Neural cell (in vitro differentiated cells): ENCODE results near the gene CEMIP2. TPM values are rescaled to one million over a fixed set of nuclear protein-coding genes. Genes with fewer than 3 reads are reported as not detected.

Experiments used
- H2AFZ ChIP-seq: fragments of 200-600, 300-800 bp; sonication (generic), shearing (Covaris generic); 2 replicates; pipeline ENCODE4 v1.6.0; 2014; ENCODE audit warnings: low read depth, mild to moderate bottlenecking, antibody characterized with exemption, low read length, moderate library complexity
- H3F3A ChIP-seq: fragments of 200-600 bp; shearing (Covaris generic); 2 replicates; pipeline ENCODE4 v1.6.1; 2016; ENCODE audit warnings: mild to moderate bottlenecking, moderate library complexity, mixed read lengths, antibody characterized with exemption, low read length; ENCODE audit not compliant: insufficient read depth, poor library complexity, severe bottlenecking
- H3K27ac ChIP-seq: fragments of 200-600, 300-800 bp; sonication (generic), shearing (Covaris generic); 2 replicates; pipeline ENCODE4 v1.5.1; 2014; ENCODE audit warnings: mild to moderate bottlenecking, low read length, moderate library complexity
- H3K27me3 ChIP-seq: fragments of 300-800, 200-600 bp; sonication (generic), shearing (Covaris generic); 2 replicates; pipeline ENCODE4 v1.6.0; 2014; ENCODE audit warnings: mild to moderate bottlenecking, low read depth, low read length, moderate library complexity; ENCODE audit not compliant: insufficient read depth
- H3K36me3 ChIP-seq: fragments of 300-800, 200-600 bp; sonication (generic), shearing (Covaris generic); 2 replicates; pipeline ENCODE4 v1.5.1; 2014; ENCODE audit warnings: mild to moderate bottlenecking, antibody characterized with exemption, low read length, moderate library complexity; ENCODE audit not compliant: insufficient read depth
- H3K4me2 ChIP-seq: fragments of 300-800, 200-600 bp; sonication (generic), shearing (Covaris generic); 2 replicates; pipeline ENCODE4 v1.6.0; 2014; ENCODE audit warnings: mild to moderate bottlenecking, low read length
- H3K4me3 ChIP-seq: fragments of 300-800, 200-600 bp; sonication (generic), shearing (Covaris generic); 2 replicates; pipeline ENCODE4 v1.5.1; 2014; ENCODE audit warnings: mild to moderate bottlenecking, low read length, moderate library complexity
- H3K79me2 ChIP-seq: fragments of 200-600 bp; shearing (Covaris generic); replicated peaks from 2 replicates; pipeline ENCODE4 v1.6.0; 2014; ENCODE audit warnings: mild to moderate bottlenecking, low read length, moderate library complexity; ENCODE audit not compliant: insufficient read depth
- H3K9ac ChIP-seq: fragments of 300-800, 200-600 bp; sonication (generic), shearing (Covaris generic); 2 replicates; pipeline ENCODE4 v1.6.1; 2016; ENCODE audit warnings: mild to moderate bottlenecking, low read length, mixed read lengths
- H3K9me2 ChIP-seq: fragments of 200-600 bp; shearing (Covaris generic); 2 replicates; pipeline ENCODE4 v1.6.1; 2016; ENCODE audit warnings: mild to moderate bottlenecking, low read length, mixed read lengths; ENCODE audit not compliant: insufficient read depth
- H3K9me3 ChIP-seq: fragments of 200-600, 300-800 bp; sonication (generic), shearing (Covaris generic); 2 replicates; pipeline ENCODE4 v1.6.1; 2016; ENCODE audit warnings: mild to moderate bottlenecking, mixed run types, low read length, moderate library complexity, mixed read lengths
- H4K20me1 ChIP-seq: fragments of 200-600 bp; shearing (Covaris generic); 2 replicates; pipeline ENCODE4 v1.6.1; 2016; ENCODE audit warnings: mild to moderate bottlenecking, mixed run types; ENCODE audit not compliant: insufficient read depth
- CTCF ChIP-seq: fragments of 450-650 bp; IDR thresholded peaks from 2 replicates; pipeline ENCODE4 v1.5.1; 2014; ENCODE audit warnings: antibody characterized with exemption, mild to moderate bottlenecking, moderate library complexity; ENCODE audit not compliant: poor library complexity, severe bottlenecking
- EP300 ChIP-seq: fragments of 450-650 bp; conservative IDR thresholded peaks from 2 replicates; pipeline ENCODE4 v1.6.1; 2014; ENCODE audit warnings: antibody characterized with exemption, mild to moderate bottlenecking, moderate library complexity; ENCODE audit not compliant: poor library complexity, severe bottlenecking
- EZH2 ChIP-seq: fragments of 200-600, 300-800 bp; shearing (Covaris generic), sonication (generic); IDR thresholded peaks from 2 replicates; pipeline ENCODE4 v1.6.1; 2014; ENCODE audit warnings: antibody characterized with exemption, low read length, borderline replicate concordance, mild to moderate bottlenecking; ENCODE audit not compliant: insufficient read depth, poor library complexity, severe bottlenecking
- MXI1 ChIP-seq: fragments of 450-650 bp; conservative IDR thresholded peaks from 2 replicates; pipeline ENCODE4 v1.6.1; 2014; ENCODE audit warnings: antibody characterized with exemption, mild to moderate bottlenecking; ENCODE audit not compliant: poor library complexity, severe bottlenecking
- POLR2AphosphoS5 ChIP-seq: IDR thresholded peaks from 2 replicates; pipeline ENCODE4 v1.6.1; 2012
- RAD21 ChIP-seq: fragments of 450-650 bp; conservative IDR thresholded peaks from 2 replicates; pipeline ENCODE4 v1.6.1; 2014; ENCODE audit warnings: antibody characterized with exemption, mild to moderate bottlenecking, moderate library complexity
- REST ChIP-seq: IDR thresholded peaks from 2 replicates; pipeline ENCODE4 v1.6.1; 2012; ENCODE audit warnings: borderline replicate concordance
- SMC3 ChIP-seq: fragments of 450-650 bp; conservative IDR thresholded peaks from 2 replicates; pipeline ENCODE4 v1.6.1; 2014; ENCODE audit warnings: antibody characterized with exemption, mild to moderate bottlenecking, moderate library complexity; ENCODE audit not compliant: poor library complexity
- TAF1 ChIP-seq: IDR thresholded peaks from 2 replicates; pipeline ENCODE4 v1.6.1; 2012; ENCODE audit warnings: low read depth
- polyA plus RNA-seq: library from polyadenylated mRNA; depleted of rRNA; stranded (reverse); fragments of >200 nt; gene quantifications from 2 replicates; pipeline ENCODE4 v1.2.3, GENCODE V29; 2014

Gene CEMIP2
- polyA plus RNA-seq, 1 donor from 2014 or later: 11.3 TPM

GRCh38 chr9:71680189-71680980 is 87.9 kb downstream of the CEMIP2 start:
- Histone ChIP-seq H3K27ac (no peak overlapping the region), H2AFZ (no peak overlapping the region), H3K4me3 (no peak overlapping the region), H3K27me3 (no peaks in the 10 kb centered on the region), H3K36me3 (peaks cover 2% of the 10 kb centered on the region), H3K9ac (no peak overlapping the region), H3K9me3 (no peaks in the 10 kb centered on the region), H3K9me2 (no peaks in the 10 kb centered on the region), H4K20me1 (no peaks in the 10 kb centered on the region), H3K4me2 (no peak overlapping the region), H3F3A (no peaks in the 10 kb centered on the region), H3K79me2 (no peaks in the 10 kb centered on the region)
- TF ChIP-seq MXI1 (no peak), CTCF (no peak), TAF1 (no peak), EP300 (no peak), REST (no peak), POLR2AphosphoS5 (no peak), RAD21 (no peak), SMC3 (no peak), EZH2 (no peak)

DNA sequence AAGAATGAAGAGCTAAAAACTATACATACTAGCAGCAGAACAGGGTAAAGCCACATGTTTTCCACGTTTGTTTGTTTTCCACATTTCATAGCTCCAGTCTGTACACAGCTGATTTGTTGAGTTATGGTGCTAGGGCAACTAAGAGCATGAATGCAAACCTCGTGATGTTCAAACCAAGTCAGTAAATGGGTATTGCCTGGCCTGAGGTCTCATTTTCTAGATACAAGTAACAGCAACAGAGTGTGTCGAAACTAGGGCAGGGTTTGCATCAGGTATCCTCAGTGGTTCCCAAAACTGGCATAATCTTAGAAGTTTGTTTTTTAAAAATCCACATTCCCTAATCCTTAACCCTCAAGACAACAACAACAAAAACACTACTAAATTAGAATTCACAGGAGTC is 89.3 kb downstream of the CEMIP2 start:
- H3K9me2 ChIP-seq: no peaks in the 10 kb centered on the region
- TF ChIP-seq RAD21 (no peak), REST (no peak), EZH2 (no peak), EP300 (no peak), POLR2AphosphoS5 (no peak), TAF1 (no peak), CTCF (no peak), MXI1 (no peak), SMC3 (no peak)
- no peak overlapping the region for H2AFZ ChIP-seq
- H4K20me1 ChIP-seq: no peaks in the 10 kb centered on the region
- H3K9me3 ChIP-seq: no peaks in the 10 kb centered on the region
- H3K36me3 ChIP-seq: peaks cover 4% of the 10 kb centered on the region
- no peak overlapping the region for H3K9ac ChIP-seq
- no peak overlapping the region for H3K27ac ChIP-seq
- no peaks in the 10 kb centered on the region for H3K27me3 ChIP-seq
- no peak overlapping the region for H3K4me2 ChIP-seq
- no peaks in the 10 kb centered on the region for H3K79me2 ChIP-seq
- H3K4me3 ChIP-seq: no peak overlapping the region
- no peaks in the 10 kb centered on the region for H3F3A ChIP-seq
